Fibroblast of skin of scalp (primary cell): Measurements from ENCODE around the gene MYO7A. TPM values are rescaled to one million over a fixed set of nuclear protein-coding genes. Genes with fewer than 3 reads are reported as not detected.

Experiments
- DNase-seq: peaks from one replicate; pipeline ENCODE4 v3.0.0-alpha.2; 2013
- polyA plus RNA-seq, 2 experiments: library from polyadenylated mRNA; unstranded; fragments of 120-200 nt; gene quantifications; one replicate each; pipeline ENCODE4 v1.2.1, GENCODE V29; 2013; ENCODE audit not compliant: insufficient read length in 2 of 2

Gene MYO7A
- polyA plus RNA-seq (2013, experiment 1 of 2; ENCODE audit: insufficient read length) = 0.04 TPM
- polyA plus RNA-seq (2013, experiment 2 of 2; ENCODE audit: insufficient read length) = 0.12 TPM

- peak; percentile 38 for DNase-seq
Observed at GRCh38 chr11:77127920-77128691, at the start of gene MYO7A. Gene MYO7A, plus strand, starts transcription at chr11:77128246. Its CDS starts 2,389 bp downstream, at chr11:77130635.

- no peak for DNase-seq
Observed at GRCh38 chr11:77079666-77080065, 48.4 kb upstream of the MYO7A start.

- DNase-seq = no peak
Observed at GRCh38 chr11:77080643-77081210, 47.3 kb upstream of the MYO7A start.

GRCh38 chr11:77081381-77081851 lies 46.6 kb upstream of the MYO7A start:
- DNase-seq = no peak

GRCh38 chr11:77081976-77082836 lies 45.8 kb upstream of the MYO7A start:
- no peak for DNase-seq

GRCh38 chr11:77082838-77083565 lies 45.0 kb upstream of the MYO7A start:
- peak; percentile 44 for DNase-seq

GRCh38 chr11:77083566-77084245 lies 44.3 kb upstream of the MYO7A start:
- no peak for DNase-seq

GRCh38 chr11:77084581-77085191 lies 43.4 kb upstream of the MYO7A start:
- DNase-seq = no peak

GRCh38 chr11:77085652-77086051 lies 42.4 kb upstream of the MYO7A start:
- DNase-seq = no peak

- DNase-seq = no peak
Observed at GRCh38 chr11:77086521-77087472, 41.2 kb upstream of the MYO7A start.

- no peak for DNase-seq
Observed at GRCh38 chr11:77087723-77088225, 40.3 kb upstream of the MYO7A start.

- no peak for DNase-seq
Observed at GRCh38 chr11:77088236-77089003, 39.6 kb upstream of the MYO7A start.

- DNase-seq = no peak
Observed at GRCh38 chr11:77089004-77089545, 39.0 kb upstream of the MYO7A start.

- no peak for DNase-seq
Observed at GRCh38 chr11:77090046-77090372, 38.0 kb upstream of the MYO7A start.

GRCh38 chr11:77090373-77091111 lies 37.5 kb upstream of the MYO7A start:
- no peak for DNase-seq

- DNase-seq = peak; percentile 63
Observed at GRCh38 chr11:77091146-77091940, 36.7 kb upstream of the MYO7A start.

- no peak for DNase-seq
Observed at GRCh38 chr11:77092382-77092781, 35.7 kb upstream of the MYO7A start.
